GM12892 (cell line): Measurements from ENCODE around the gene CTNND2.

Source experiments
- POLR2A ChIP-seq: IDR thresholded peaks from 2 replicates; pipeline ENCODE4 v1.6.1; 2011; ENCODE audit warnings: low read depth, low read length, control low read depth
- POLR2AphosphoS5 ChIP-seq: IDR thresholded peaks from 2 replicates; pipeline ENCODE4 v1.6.1; 2011; ENCODE audit warnings: low read depth, low read length, control low read depth
- TAF1 ChIP-seq: IDR thresholded peaks from 2 replicates; pipeline ENCODE4 v1.6.1; 2011; ENCODE audit warnings: low read depth, mild to moderate bottlenecking, control low read depth, low read length, borderline replicate concordance

- TF ChIP-seq POLR2A (no peak), TAF1 (no peak), POLR2AphosphoS5 (no peak)
These were observed 867.2 kb downstream of the CTNND2 start for GRCh38 chr5:11037080-11037479.
